K562 (cell line): ENCODE results near the gene CALD1.

Experiments used
- CCAR2 ChIP-seq: fragments of 200-400 bp; formaldehyde crosslinking; IDR thresholded peaks from 2 replicates; pipeline ENCODE4 v1.6.1; 2017; ENCODE audit warnings: mild to moderate bottlenecking, low read depth, low read length
- CSDE1 ChIP-seq, 2 experiments: fragments of 450-650 bp; IDR thresholded peaks; 2 replicates each; pipeline ENCODE4 v1.6.1; 2016; ENCODE audit warnings: mild to moderate bottlenecking in 1 of 2
- CTCF ChIP-seq, 3 experiments: IDR thresholded peaks in 2 of 3; conservative IDR thresholded peaks in 1 of 3; 2 replicates each; pipeline ENCODE4 v1.5.1; 2011 to 2012; ENCODE audit warnings: low read length in 3 of 3, mild to moderate bottlenecking in 3 of 3, control low read depth in 2 of 3, improper control_type of control experiment in 1 of 3, inconsistent platforms in 1 of 3, low read depth in 1 of 3, mixed read lengths in 1 of 3, moderate library complexity in 1 of 3; ENCODE audit not compliant: insufficient read depth in 2 of 3
- HNRNPH1 ChIP-seq: fragments of 200-400 bp; formaldehyde crosslinking; optimal IDR thresholded peaks from 2 replicates; pipeline ENCODE3; 2017; ENCODE audit warnings: low read depth, mild to moderate bottlenecking, low read length, moderate library complexity
- JUN ChIP-seq, 2 experiments: sonication (generic) in 1 of 2; formaldehyde crosslinking in 1 of 2; IDR thresholded peaks; 2 replicates each; pipeline versions ENCODE4 v1.6.1 to v1.8.0; 2012 to 2022; ENCODE audit warnings: borderline replicate concordance in 2 of 2, mild to moderate bottlenecking in 2 of 2, improper control_type of control experiment in 1 of 2, low read depth in 1 of 2, low read length in 1 of 2, missing genetic modification reagents in 1 of 2
- PTBP1 ChIP-seq: fragments of 200-400 bp; formaldehyde crosslinking; IDR thresholded peaks from 2 replicates; pipeline ENCODE4 v1.6.1; 2017; ENCODE audit warnings: low read depth, low read length
- PURB ChIP-seq: sonication (generic); formaldehyde crosslinking; IDR thresholded peaks from 2 replicates; pipeline ENCODE4 v1.9.0; 2021; ENCODE audit warnings: low read depth, mild to moderate bottlenecking, missing genetic modification reagents
- TBL1XR1 ChIP-seq, 2 experiments: IDR thresholded peaks; 2 replicates each; pipeline ENCODE4 v1.6.1; 2012; ENCODE audit warnings: improper control_type of control experiment in 2 of 2, low read length in 2 of 2, mild to moderate bottlenecking in 1 of 2
- ZBTB49 ChIP-seq: sonication (generic); formaldehyde crosslinking; IDR thresholded peaks from 2 replicates; pipeline ENCODE4 v1.8.0; 2022; ENCODE audit warnings: missing genetic modification reagents, mild to moderate bottlenecking, borderline replicate concordance

- TF ChIP-seq CSDE1 (IDR thresholded peaks at IDR 0.05) (no peak), ZBTB49 (CRISPR knock-in tag) (no peak), TBL1XR1 (IDR thresholded peaks at IDR 0.05; ENCODE audit: low read length in 2 of 2) (no peak), CTCF (IDR thresholded peaks at IDR 0.05 in 2 of 3, conservative IDR thresholded peaks at IDR 0.05 in 1 of 3; ENCODE audit: insufficient read depth in 2 of 3, low read depth in 1 of 3, low read length in 3 of 3) (no peak), PTBP1 (no peak), HNRNPH1 (no peak), JUN (IDR thresholded peaks at IDR 0.05; ENCODE audit: borderline replicate concordance, low read depth, low read length) (no peak), JUN (CRISPR knock-in tag; IDR thresholded peaks at IDR 0.05; ENCODE audit: borderline replicate concordance) (no peak), CCAR2 (no peak), PURB (CRISPR knock-in tag) (no peak)
Observed at GRCh38 chr7:134827889-134828288, 48.5 kb downstream of the CALD1 start.
